Fibroblast of lung (primary cell): Measurements from ENCODE around the gene CMTR1. TPM values are rescaled to one million over a fixed set of nuclear protein-coding genes. Genes with fewer than 3 reads are reported as not detected.

Source experiments
- DNase-seq, 2 donors: peaks; one replicate each; pipeline versions ENCODE4 v3.0.0 to v3.0.0-alpha.2; 2010; ENCODE audit warnings: low read depth in 2 of 2
- H2AFZ ChIP-seq: 2 replicates; pipeline ENCODE4 v1.5.1; 2012; ENCODE audit warnings: low read length, control low read depth, inconsistent platforms
- H3K27ac ChIP-seq: 2 replicates; pipeline ENCODE4 v1.5.1; 2011; ENCODE audit warnings: low read length, control low read depth; ENCODE audit not compliant: insufficient read depth
- H3K27me3 ChIP-seq: 2 replicates; pipeline ENCODE4 v1.5.1; 2011; ENCODE audit warnings: mild to moderate bottlenecking, low read length; ENCODE audit not compliant: control insufficient read depth, insufficient read depth
- H3K36me3 ChIP-seq: 2 replicates; pipeline ENCODE4 v1.5.1; 2011; ENCODE audit warnings: low read length; ENCODE audit not compliant: control insufficient read depth, insufficient read depth
- H3K4me1 ChIP-seq: 2 replicates; pipeline ENCODE4 v1.5.1; 2011; ENCODE audit warnings: low read length; ENCODE audit not compliant: control insufficient read depth, insufficient read depth; ENCODE audit errors: extremely low read depth
- H3K4me2 ChIP-seq: 2 replicates; pipeline ENCODE4 v1.5.1; 2011; ENCODE audit warnings: low read length, control low read depth; ENCODE audit not compliant: insufficient read depth; ENCODE audit errors: extremely low read depth
- H3K4me3 ChIP-seq, 4 experiments: fragments of 200-600 bp in 1 of 4; sonication (generic) in 1 of 4; replicated peaks in 1 of 4; 2 replicates each; pipeline ENCODE4 v1.5.1; 2011 to 2016; ENCODE audit warnings: low read length in 4 of 4, low read depth in 3 of 4, mild to moderate bottlenecking in 3 of 4, control low read depth in 2 of 4, inconsistent platforms in 1 of 4, mixed read lengths in 1 of 4; ENCODE audit not compliant: insufficient read depth in 1 of 4; ENCODE audit errors: control extremely low read depth in 1 of 4
- H3K79me2 ChIP-seq: 2 replicates; pipeline ENCODE4 v1.5.1; 2012; ENCODE audit warnings: mild to moderate bottlenecking, low read length, inconsistent platforms; ENCODE audit not compliant: control insufficient read depth, insufficient read depth
- H3K9ac ChIP-seq: 2 replicates; pipeline ENCODE4 v1.5.1; 2011; ENCODE audit warnings: mild to moderate bottlenecking, low read length, control low read depth; ENCODE audit not compliant: insufficient read depth
- H3K9me3 ChIP-seq: 2 replicates; pipeline ENCODE4 v1.5.1; 2012; ENCODE audit warnings: low read depth, low read length; ENCODE audit not compliant: control insufficient read depth, insufficient read depth
- H4K20me1 ChIP-seq: 2 replicates; pipeline ENCODE4 v1.5.1; 2011; ENCODE audit warnings: low read length; ENCODE audit not compliant: control insufficient read depth, insufficient read depth; ENCODE audit errors: extremely low read depth
- EZH2 ChIP-seq: IDR thresholded peaks from 2 replicates; pipeline ENCODE4 v1.5.1; 2012; ENCODE audit warnings: low read length, control low read depth, mild to moderate bottlenecking; ENCODE audit errors: missing control alignments
- polyA plus RNA-seq, 2 donors: library from polyadenylated mRNA; depleted of rRNA in 1 of 2; stranded (reverse) in 1 of 2; unstranded in 1 of 2; fragments of >200 nt; gene quantifications; 2 replicates each; pipeline ENCODE4 v1.2.1, GENCODE V29; 2011 to 2012; ENCODE audit warnings: missing spikeins in 1 of 2
- total RNA-seq: library from RNA; depleted of rRNA; stranded (reverse); fragments of >200 nt; gene quantifications from 2 replicates; pipeline ENCODE4 v1.2.1, GENCODE V29; 2014
- TF ChIP-seq, protein P1 (sequence below), 2 donors: IDR thresholded peaks in 1 of 2; conservative IDR thresholded peaks in 1 of 2; 1 replicate in 1 of 2; 2 replicates in 1 of 2; pipeline ENCODE4 v1.5.1; 2011 to 2012; ENCODE audit warnings: low read length in 2 of 2, control low read depth in 1 of 2, inconsistent platforms in 1 of 2, low read depth in 1 of 2, mild to moderate bottlenecking in 1 of 2

Gene CMTR1
- total and polyA plus RNA-seq, 2 donors (not counting 1 experiment from before 2014, with no cell fraction given): 27.0 to 44.8 TPM

DNA sequence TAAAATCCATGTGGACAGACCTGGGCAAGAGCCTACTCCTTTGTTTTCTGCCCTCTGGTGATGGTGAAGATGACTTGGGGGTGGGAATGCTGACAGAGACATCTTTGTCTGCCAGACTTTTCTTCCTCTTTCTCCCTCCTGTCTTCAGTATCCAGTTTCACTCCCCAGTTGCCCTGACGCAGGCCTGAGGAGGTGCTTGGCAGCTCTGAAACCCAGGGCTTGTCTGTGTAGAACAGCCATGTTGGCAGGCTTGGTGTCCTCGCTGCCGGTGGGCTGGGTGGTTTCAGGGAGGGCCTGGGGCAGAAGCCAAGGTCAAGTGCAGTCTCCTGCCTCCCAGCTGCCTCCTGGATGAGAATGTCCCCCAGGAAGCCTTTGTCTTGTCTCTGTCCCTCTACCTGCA is 44.2 kb downstream of the CMTR1 start:
- Histone ChIP-seq H3K9me3 (no peaks in the 10 kb centered on the region), H3K4me2 (no peak overlapping the region), H3K4me1 (no peaks in the 10 kb centered on the region), H2AFZ (no peak overlapping the region), H3K27me3 (no peaks in the 10 kb centered on the region), H3K27ac (no peak overlapping the region), H3K79me2 (no peaks in the 10 kb centered on the region), H3K36me3 (peaks cover 30% of the 10 kb centered on the region), H4K20me1 (no peaks in the 10 kb centered on the region), H3K4me3 (no peak overlapping the region), H3K9ac (no peak overlapping the region)
- DNase-seq: no peak
- TF ChIP-seq EZH2: no peak
- TF ChIP-seq, protein P1, sequence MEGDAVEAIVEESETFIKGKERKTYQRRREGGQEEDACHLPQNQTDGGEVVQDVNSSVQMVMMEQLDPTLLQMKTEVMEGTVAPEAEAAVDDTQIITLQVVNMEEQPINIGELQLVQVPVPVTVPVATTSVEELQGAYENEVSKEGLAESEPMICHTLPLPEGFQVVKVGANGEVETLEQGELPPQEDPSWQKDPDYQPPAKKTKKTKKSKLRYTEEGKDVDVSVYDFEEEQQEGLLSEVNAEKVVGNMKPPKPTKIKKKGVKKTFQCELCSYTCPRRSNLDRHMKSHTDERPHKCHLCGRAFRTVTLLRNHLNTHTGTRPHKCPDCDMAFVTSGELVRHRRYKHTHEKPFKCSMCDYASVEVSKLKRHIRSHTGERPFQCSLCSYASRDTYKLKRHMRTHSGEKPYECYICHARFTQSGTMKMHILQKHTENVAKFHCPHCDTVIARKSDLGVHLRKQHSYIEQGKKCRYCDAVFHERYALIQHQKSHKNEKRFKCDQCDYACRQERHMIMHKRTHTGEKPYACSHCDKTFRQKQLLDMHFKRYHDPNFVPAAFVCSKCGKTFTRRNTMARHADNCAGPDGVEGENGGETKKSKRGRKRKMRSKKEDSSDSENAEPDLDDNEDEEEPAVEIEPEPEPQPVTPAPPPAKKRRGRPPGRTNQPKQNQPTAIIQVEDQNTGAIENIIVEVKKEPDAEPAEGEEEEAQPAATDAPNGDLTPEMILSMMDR (conservative IDR thresholded peaks at IDR 0.05 in 1 of 2, IDR thresholded peaks at IDR 0.05 in 1 of 2; ENCODE audit: low read depth in 1 of 2, low read length in 2 of 2): no peak

DNA sequence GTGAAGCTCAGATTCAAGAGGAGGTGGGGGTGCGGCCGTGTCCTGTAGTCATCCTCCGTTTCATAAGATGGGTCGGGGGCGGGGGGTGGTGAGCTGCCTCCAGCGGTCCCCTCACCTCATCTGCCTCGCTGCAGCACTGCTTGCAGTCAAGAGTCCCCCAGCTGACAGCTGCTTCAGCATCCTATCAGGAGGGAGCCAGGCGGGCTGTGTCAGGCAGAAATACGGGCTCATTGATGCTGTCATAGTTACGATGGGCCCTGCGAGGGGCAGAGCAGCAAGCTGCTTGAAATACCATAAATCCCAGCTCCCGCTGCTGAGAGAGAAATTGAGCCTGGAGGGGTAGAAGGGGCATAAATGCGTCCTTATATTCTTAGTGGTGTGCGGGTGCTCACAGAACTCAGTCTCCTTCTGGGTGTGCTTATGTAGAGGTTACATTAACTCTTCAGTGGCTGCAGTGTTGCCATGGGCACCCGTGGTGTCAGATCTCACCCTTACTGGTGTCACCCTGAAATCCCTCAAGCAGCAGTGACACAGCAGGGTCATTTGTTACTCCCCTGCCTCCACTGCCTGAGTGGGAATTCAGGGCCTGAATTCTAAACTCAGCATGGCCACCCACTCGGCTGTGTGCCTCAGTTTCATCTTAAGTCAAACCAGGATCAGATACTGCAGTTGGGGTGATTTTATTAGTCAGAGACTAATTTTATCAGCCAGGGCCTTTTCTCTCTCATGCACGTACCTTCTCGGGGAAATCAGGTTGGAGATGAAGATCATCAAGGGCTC is 44.8 kb downstream of the CMTR1 start:
- no peak overlapping the region for H3K9ac ChIP-seq
- no peaks in the 10 kb centered on the region for H3K4me1 ChIP-seq
- H4K20me1 ChIP-seq: no peaks in the 10 kb centered on the region
- H2AFZ ChIP-seq: no peak overlapping the region
- no peak overlapping the region for H3K4me3 ChIP-seq
- peaks cover 30% of the 10 kb centered on the region for H3K36me3 ChIP-seq
- no peaks in the 10 kb centered on the region for H3K9me3 ChIP-seq
- DNase-seq: no peak
- no peak overlapping the region for H3K27ac ChIP-seq
- no peak for TF ChIP-seq EZH2
- TF ChIP-seq, protein P1 (conservative IDR thresholded peaks at IDR 0.05 in 1 of 2, IDR thresholded peaks at IDR 0.05 in 1 of 2; ENCODE audit: low read depth in 1 of 2, low read length in 2 of 2): no peak
- H3K79me2 ChIP-seq: no peaks in the 10 kb centered on the region
- H3K27me3 ChIP-seq: no peaks in the 10 kb centered on the region
- H3K4me2 ChIP-seq: no peak overlapping the region

DNA sequence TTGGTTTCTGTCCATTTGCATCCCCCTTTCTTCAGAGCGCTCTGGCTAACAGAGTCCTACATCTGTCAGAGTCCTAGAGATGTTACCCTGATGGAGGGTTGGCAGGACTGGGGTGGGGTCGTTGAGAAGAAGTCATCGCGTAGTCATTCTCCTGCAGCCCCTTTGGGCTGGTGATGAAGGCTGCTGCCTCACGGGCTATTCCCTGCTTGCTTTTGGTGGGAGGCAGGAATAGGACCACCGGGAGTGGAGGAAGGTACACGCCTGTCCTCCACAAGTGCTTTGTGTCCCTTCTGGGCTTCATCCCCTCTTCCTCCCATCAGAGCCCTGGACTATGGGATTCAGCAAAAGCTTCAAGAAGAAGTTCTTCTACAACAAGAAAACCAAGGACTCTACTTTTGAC is 45.8 kb downstream of the CMTR1 start:
- no peak for DNase-seq
- Histone ChIP-seq H3K27ac (no peak overlapping the region), H3K36me3 (peaks cover 31% of the 10 kb centered on the region)

More for the DNA sequence above, 45.8 kb downstream of the CMTR1 start:
- no peaks in the 10 kb centered on the region for H3K9me3 ChIP-seq
- H3K79me2 ChIP-seq: no peaks in the 10 kb centered on the region
- H3K4me3 ChIP-seq: no peak overlapping the region
- TF ChIP-seq, protein P1 (conservative IDR thresholded peaks at IDR 0.05 in 1 of 2, IDR thresholded peaks at IDR 0.05 in 1 of 2; ENCODE audit: low read depth in 1 of 2, low read length in 2 of 2): no peak
- no peak for TF ChIP-seq EZH2
- H3K9ac ChIP-seq: no peak overlapping the region
- no peak overlapping the region for H2AFZ ChIP-seq
- H3K27me3 ChIP-seq: no peaks in the 10 kb centered on the region
- no peak overlapping the region for H3K4me2 ChIP-seq
- no peaks in the 10 kb centered on the region for H4K20me1 ChIP-seq
- no peaks in the 10 kb centered on the region for H3K4me1 ChIP-seq
